GM23338 (cell line): ENCODE measurements around the gene SHANK2.

Experiments used
- EZH2 ChIP-seq: fragments of 200-600 bp; sonication (generic); IDR thresholded peaks from one replicate; pipeline ENCODE4 v1.8.0; 2017; ENCODE audit warnings: antibody characterized with exemption, mild to moderate bottlenecking, low read depth; ENCODE audit not compliant: unreplicated experiment
- EZH2phosphoT487 ChIP-seq: fragments of 200-600 bp; sonication (generic); IDR thresholded peaks from one replicate; pipeline ENCODE4 v1.8.1; 2018; ENCODE audit warnings: antibody characterized with exemption; ENCODE audit not compliant: unreplicated experiment
- JUNB ChIP-seq: IDR thresholded peaks from one replicate; pipeline ENCODE4 v1.6.1; 2016; ENCODE audit warnings: antibody characterized with exemption; ENCODE audit not compliant: unreplicated experiment
- POLR2AphosphoS5 ChIP-seq: IDR thresholded peaks from 2 replicates; pipeline ENCODE4 v1.6.1; 2016; ENCODE audit warnings: antibody characterized with exemption, low read depth
- STAT1 ChIP-seq: IDR thresholded peaks from one replicate; pipeline ENCODE4 v1.6.1; 2016; ENCODE audit warnings: antibody characterized with exemption; ENCODE audit not compliant: unreplicated experiment
- ZNF114 ChIP-seq: fragments of 250-450 bp; sonication (Bioruptor Pico); IDR thresholded peaks from 2 replicates; pipeline ENCODE4 v1.5.0; 2020; ENCODE audit warnings: mild to moderate bottlenecking, moderate library complexity
- ZNF331 ChIP-seq: fragments of 250-450 bp; sonication (Bioruptor Pico); IDR thresholded peaks from 2 replicates; pipeline ENCODE4 v1.5.0; 2020; ENCODE audit warnings: low read depth, mild to moderate bottlenecking, moderate library complexity
- TF ChIP-seq, protein P1 (sequence below): IDR thresholded peaks from one replicate; pipeline ENCODE4 v1.6.1; 2018; ENCODE audit warnings: antibody characterized with exemption; ENCODE audit not compliant: unreplicated experiment
- TF ChIP-seq, protein P2 (sequence below), 2 experiments: fragments of 200-600 bp in 1 of 2; sonication (generic) in 1 of 2; conservative IDR thresholded peaks; 2 replicates each; pipeline versions ENCODE4 v1.5.1 to v1.6.1; 2016 to 2017; ENCODE audit warnings: antibody characterized with exemption in 2 of 2, low read depth in 2 of 2, mild to moderate bottlenecking in 2 of 2, moderate library complexity in 1 of 2
- TF ChIP-seq, protein P3 (sequence below): IDR thresholded peaks from 2 replicates; pipeline ENCODE4 v1.6.1; 2016; ENCODE audit warnings: antibody characterized with exemption
- TF ChIP-seq, protein P4 (sequence below): fragments of 250-450 bp; sonication (Bioruptor Pico); IDR thresholded peaks from 2 replicates; pipeline ENCODE4 v1.5.0; 2020; ENCODE audit warnings: mild to moderate bottlenecking, moderate library complexity

DNA sequence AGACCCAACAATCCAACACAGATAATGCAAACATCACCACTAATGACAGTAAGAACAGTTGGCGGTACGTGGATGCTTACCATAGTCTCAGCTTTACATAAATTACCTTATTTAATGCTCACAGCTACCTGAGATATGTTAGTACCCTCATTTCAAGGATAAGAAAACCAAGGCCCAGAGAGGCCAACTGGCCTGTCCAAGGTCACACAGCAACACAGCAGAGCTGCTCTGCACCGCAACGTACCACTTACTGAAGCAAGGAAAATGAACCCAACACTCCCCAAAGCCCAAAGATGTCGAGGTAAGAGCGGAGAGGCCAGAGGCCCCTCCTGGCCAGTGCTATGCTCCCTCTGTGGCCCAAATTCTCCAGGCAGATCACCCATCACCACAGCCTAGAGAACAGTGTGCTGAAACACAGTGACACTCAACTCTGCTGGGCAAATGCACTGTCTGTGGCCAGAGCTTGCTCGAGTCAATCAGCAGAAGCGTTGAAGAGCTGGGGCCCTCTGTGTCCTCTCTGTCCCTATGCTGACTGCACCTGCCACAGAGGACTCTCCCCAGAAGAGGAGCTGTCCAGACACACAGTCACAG is 14.0 kb downstream of the SHANK2 start:
- TF ChIP-seq EZH2 (no peak), EZH2phosphoT487 (no peak), POLR2AphosphoS5 (no peak), ZNF114 (CRISPR knock-in tag) (no peak), JUNB (no peak), STAT1 (no peak), ZNF331 (no peak)
- TF ChIP-seq, protein P1, sequence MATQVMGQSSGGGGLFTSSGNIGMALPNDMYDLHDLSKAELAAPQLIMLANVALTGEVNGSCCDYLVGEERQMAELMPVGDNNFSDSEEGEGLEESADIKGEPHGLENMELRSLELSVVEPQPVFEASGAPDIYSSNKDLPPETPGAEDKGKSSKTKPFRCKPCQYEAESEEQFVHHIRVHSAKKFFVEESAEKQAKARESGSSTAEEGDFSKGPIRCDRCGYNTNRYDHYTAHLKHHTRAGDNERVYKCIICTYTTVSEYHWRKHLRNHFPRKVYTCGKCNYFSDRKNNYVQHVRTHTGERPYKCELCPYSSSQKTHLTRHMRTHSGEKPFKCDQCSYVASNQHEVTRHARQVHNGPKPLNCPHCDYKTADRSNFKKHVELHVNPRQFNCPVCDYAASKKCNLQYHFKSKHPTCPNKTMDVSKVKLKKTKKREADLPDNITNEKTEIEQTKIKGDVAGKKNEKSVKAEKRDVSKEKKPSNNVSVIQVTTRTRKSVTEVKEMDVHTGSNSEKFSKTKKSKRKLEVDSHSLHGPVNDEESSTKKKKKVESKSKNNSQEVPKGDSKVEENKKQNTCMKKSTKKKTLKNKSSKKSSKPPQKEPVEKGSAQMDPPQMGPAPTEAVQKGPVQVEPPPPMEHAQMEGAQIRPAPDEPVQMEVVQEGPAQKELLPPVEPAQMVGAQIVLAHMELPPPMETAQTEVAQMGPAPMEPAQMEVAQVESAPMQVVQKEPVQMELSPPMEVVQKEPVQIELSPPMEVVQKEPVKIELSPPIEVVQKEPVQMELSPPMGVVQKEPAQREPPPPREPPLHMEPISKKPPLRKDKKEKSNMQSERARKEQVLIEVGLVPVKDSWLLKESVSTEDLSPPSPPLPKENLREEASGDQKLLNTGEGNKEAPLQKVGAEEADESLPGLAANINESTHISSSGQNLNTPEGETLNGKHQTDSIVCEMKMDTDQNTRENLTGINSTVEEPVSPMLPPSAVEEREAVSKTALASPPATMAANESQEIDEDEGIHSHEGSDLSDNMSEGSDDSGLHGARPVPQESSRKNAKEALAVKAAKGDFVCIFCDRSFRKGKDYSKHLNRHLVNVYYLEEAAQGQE: no peak
- TF ChIP-seq, protein P2, sequence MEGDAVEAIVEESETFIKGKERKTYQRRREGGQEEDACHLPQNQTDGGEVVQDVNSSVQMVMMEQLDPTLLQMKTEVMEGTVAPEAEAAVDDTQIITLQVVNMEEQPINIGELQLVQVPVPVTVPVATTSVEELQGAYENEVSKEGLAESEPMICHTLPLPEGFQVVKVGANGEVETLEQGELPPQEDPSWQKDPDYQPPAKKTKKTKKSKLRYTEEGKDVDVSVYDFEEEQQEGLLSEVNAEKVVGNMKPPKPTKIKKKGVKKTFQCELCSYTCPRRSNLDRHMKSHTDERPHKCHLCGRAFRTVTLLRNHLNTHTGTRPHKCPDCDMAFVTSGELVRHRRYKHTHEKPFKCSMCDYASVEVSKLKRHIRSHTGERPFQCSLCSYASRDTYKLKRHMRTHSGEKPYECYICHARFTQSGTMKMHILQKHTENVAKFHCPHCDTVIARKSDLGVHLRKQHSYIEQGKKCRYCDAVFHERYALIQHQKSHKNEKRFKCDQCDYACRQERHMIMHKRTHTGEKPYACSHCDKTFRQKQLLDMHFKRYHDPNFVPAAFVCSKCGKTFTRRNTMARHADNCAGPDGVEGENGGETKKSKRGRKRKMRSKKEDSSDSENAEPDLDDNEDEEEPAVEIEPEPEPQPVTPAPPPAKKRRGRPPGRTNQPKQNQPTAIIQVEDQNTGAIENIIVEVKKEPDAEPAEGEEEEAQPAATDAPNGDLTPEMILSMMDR (conservative IDR thresholded peaks at IDR 0.05; ENCODE audit: low read depth in 2 of 2): no peak
- TF ChIP-seq, protein P3, sequence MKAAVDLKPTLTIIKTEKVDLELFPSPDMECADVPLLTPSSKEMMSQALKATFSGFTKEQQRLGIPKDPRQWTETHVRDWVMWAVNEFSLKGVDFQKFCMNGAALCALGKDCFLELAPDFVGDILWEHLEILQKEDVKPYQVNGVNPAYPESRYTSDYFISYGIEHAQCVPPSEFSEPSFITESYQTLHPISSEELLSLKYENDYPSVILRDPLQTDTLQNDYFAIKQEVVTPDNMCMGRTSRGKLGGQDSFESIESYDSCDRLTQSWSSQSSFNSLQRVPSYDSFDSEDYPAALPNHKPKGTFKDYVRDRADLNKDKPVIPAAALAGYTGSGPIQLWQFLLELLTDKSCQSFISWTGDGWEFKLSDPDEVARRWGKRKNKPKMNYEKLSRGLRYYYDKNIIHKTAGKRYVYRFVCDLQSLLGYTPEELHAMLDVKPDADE: no peak
- TF ChIP-seq, protein P4, sequence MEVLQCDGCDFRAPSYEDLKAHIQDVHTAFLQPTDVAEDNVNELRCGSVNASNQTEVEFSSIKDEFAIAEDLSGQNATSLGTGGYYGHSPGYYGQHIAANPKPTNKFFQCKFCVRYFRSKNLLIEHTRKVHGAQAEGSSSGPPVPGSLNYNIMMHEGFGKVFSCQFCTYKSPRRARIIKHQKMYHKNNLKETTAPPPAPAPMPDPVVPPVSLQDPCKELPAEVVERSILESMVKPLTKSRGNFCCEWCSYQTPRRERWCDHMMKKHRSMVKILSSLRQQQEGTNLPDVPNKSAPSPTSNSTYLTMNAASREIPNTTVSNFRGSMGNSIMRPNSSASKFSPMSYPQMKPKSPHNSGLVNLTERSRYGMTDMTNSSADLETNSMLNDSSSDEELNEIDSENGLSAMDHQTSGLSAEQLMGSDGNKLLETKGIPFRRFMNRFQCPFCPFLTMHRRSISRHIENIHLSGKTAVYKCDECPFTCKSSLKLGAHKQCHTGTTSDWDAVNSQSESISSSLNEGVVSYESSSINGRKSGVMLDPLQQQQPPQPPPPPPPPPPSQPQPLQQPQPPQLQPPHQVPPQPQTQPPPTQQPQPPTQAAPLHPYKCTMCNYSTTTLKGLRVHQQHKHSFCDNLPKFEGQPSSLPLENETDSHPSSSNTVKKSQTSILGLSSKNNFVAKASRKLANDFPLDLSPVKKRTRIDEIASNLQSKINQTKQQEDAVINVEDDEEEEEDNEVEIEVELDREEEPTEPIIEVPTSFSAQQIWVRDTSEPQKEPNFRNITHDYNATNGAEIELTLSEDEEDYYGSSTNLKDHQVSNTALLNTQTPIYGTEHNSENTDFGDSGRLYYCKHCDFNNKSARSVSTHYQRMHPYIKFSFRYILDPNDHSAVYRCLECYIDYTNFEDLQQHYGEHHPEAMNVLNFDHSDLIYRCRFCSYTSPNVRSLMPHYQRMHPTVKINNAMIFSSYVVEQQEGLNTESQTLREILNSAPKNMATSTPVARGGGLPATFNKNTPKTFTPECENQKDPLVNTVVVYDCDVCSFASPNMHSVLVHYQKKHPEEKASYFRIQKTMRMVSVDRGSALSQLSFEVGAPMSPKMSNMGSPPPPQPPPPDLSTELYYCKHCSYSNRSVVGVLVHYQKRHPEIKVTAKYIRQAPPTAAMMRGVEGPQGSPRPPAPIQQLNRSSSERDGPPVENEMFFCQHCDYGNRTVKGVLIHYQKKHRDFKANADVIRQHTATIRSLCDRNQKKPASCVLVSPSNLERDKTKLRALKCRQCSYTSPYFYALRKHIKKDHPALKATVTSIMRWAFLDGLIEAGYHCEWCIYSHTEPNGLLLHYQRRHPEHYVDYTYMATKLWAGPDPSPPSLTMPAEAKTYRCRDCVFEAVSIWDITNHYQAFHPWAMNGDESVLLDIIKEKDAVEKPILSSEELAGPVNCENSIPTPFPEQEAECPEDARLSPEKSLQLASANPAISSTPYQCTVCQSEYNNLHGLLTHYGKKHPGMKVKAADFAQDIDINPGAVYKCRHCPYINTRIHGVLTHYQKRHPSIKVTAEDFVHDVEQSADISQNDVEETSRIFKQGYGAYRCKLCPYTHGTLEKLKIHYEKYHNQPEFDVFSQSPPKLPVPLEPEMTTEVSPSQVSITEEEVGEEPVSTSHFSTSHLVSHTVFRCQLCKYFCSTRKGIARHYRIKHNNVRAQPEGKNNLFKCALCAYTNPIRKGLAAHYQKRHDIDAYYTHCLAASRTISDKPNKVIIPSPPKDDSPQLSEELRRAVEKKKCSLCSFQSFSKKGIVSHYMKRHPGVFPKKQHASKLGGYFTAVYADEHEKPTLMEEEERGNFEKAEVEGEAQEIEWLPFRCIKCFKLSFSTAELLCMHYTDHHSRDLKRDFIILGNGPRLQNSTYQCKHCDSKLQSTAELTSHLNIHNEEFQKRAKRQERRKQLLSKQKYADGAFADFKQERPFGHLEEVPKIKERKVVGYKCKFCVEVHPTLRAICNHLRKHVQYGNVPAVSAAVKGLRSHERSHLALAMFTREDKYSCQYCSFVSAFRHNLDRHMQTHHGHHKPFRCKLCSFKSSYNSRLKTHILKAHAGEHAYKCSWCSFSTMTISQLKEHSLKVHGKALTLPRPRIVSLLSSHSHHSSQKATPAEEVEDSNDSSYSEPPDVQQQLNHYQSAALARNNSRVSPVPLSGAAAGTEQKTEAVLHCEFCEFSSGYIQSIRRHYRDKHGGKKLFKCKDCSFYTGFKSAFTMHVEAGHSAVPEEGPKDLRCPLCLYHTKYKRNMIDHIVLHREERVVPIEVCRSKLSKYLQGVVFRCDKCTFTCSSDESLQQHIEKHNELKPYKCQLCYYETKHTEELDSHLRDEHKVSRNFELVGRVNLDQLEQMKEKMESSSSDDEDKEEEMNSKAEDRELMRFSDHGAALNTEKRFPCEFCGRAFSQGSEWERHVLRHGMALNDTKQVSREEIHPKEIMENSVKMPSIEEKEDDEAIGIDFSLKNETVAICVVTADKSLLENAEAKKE (CRISPR knock-in tag): no peak
